ENCODE data around the gene GIGYF1.

GIGYF1 gene

DNA sequence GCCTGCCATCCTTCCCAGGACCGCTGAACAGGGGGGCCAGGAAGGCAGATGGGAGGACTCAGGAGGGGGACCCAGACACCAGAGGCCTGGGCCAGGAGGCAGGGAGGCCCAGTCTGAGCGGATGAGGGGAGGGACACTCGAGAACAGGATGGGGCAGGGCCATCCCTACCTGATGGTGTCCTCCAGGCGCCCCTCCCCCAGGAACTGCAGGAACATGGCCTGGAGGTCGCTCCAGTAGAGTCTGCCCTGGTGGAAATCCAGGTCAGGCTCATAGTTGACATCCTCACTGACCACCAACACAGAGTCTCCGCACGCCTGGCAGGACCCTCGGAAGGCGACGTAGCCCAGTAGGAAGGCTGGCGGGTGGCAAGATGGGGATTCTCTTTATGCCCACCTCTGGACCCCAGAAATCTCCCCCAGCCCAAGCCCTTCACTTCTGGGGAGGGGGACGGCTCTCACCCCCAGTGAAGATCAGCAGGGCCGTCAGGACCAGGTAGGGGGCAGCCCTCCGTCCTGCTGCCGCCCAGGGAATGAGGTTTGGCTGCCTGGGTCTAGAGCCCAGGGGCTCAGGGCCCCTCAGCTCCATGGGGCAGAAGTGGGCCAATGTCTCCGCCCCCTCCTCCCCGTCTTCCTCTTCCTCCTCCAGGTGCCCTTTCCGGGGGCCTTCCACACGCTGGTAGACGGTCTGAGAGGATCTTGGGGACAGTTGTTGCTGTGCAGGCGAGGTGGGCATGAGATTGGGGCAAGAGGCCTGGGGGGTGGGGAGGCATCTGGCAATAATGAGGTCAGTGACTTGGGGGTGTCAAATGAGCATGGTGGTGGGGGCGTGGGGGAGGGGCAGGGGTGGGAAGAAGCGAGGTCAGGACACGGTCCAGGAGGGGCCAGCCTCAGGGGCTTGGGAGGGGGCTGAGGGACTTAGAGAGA, 53.3 kb downstream of the GIGYF1 start:
- Histone ChIP-seq H2BK15ac (replicated peaks; ENCODE audit: low read depth) (no peak overlapping the region), H3K23ac (ENCODE audit: low read length) (peak overlapping the region; percentile 29), H3K79me2 (ENCODE audit: control insufficient read depth, insufficient read depth, low read length) (no peaks in the 10 kb centered on the region), H2AK5ac (ENCODE audit: low read length) (no peak overlapping the region), H3K9ac (ENCODE audit: low read length) (no peak overlapping the region), H3K56ac (ENCODE audit: low read length) (no peak overlapping the region), H3K4me2 (ENCODE audit: low read length) (no peak overlapping the region), H3K4me3 (ENCODE audit: low read length) (no peak overlapping the region), H2BK120ac (ENCODE audit: low read depth, low read length) (no peak overlapping the region), H3K27me3 (ENCODE audit: insufficient read depth, low read length, poor library complexity) (no peaks in the 10 kb centered on the region), H4K8ac (ENCODE audit: low read depth, low read length) (no peak overlapping the region), H3K79me1 (ENCODE audit: low read length) (no peaks in the 10 kb centered on the region), H3K18ac (ENCODE audit: low read length) (no peak overlapping the region), H4K5ac (ENCODE audit: low read length) (no peak overlapping the region), H3K27ac (ENCODE audit: low read depth, low read length) (no peak overlapping the region), H3K4me1 (ENCODE audit: control insufficient read depth, low read depth, low read length) (no peaks in the 10 kb centered on the region), H2BK5ac (ENCODE audit: low read length) (no peak overlapping the region), H3K4ac (ENCODE audit: low read depth, low read length) (no peak overlapping the region), H3K36me3 (ENCODE audit: control insufficient read depth, insufficient read depth, low read length) (no peaks in the 10 kb centered on the region)
- WGBS (ENCODE audit: extremely low coverage, insufficient coverage, low lambda C conversion rate), result no CpG with 5 or more reads among the region's 24 CpGs
- no peak for DNase-seq

DNA sequence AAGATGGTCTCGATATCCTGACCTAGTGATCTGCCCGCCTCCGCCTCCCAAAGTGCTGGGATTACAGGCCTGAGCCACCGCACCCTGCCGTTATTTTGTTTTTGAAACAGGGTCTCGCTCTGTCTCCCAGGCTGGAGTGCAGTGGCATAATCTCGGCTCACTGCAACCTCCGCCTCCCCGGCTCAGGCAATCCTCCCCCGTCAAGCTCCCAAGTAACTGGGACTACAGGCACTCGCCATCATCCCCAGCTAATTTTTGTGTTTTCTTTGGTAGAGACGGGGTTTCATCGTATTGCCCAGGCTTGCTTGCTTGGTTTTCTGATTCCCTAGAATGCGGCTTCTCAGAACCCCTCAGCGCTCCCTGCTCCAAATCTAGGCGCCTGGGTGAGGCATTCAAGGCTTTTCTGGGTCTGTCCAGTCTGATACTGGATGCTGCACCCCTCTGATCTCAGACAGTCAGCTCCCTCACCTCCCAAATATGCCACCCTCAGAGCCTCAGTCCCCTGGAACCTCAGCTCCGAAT, 54.0 kb downstream of the GIGYF1 start:
- Histone ChIP-seq H3K36me3 (ENCODE audit: control insufficient read depth, insufficient read depth, low read length) (no peaks in the 10 kb centered on the region), H3K4ac (ENCODE audit: low read depth, low read length) (no peak overlapping the region)
- no peak for DNase-seq

DNA sequence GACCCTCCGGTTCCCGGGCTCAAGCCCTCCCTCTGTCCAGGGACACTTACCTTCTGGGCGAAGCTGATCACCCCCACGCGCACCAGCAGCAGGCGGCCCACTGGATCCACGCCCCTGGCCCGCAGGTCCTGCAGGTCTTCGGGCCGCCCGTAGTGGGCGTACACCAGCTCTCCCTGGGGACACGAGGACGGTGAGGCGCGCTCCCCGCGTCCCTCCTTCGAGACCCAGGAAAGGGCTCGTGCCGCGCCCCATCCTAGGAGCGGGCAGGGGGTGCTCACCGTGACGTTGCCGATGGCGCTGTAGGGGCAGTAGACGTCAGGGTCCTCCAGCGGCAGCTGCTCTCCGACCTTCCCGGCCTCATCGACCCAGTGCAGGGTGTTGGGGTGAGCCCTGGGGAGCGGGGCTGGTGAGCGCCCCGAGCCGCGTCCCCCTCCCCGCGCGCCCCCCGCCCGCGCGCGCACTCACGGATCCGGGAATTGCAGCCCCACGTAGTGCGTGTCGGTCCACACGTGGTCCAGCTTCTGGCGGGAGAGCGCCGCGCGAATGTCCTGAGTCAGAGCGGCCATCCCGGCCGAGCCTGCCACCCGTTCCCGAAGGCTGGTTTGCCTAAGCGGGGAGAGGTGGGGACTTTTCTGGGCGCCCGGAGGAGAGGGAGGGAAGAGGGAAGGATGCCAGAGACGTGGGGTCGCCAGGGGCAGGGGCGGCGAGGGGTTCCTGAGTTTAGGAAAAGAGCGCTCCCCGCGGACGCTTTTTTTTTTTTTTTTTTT, 60.9 kb downstream of the GIGYF1 start:
- Histone ChIP-seq H3K9ac (ENCODE audit: low read length) (peak overlapping the region; percentile 83), H4K8ac (ENCODE audit: low read depth, low read length) (no peak overlapping the region), H3K79me1 (ENCODE audit: low read length) (no peaks in the 10 kb centered on the region), H3K27ac (ENCODE audit: low read depth, low read length) (no peak overlapping the region), H3K18ac (ENCODE audit: low read length) (peak overlapping the region; percentile 32), H2AK5ac (ENCODE audit: low read length) (no peak overlapping the region), H3K79me2 (ENCODE audit: control insufficient read depth, insufficient read depth, low read length) (no peaks in the 10 kb centered on the region), H3K4me1 (ENCODE audit: control insufficient read depth, low read depth, low read length) (no peaks in the 10 kb centered on the region), H3K36me3 (ENCODE audit: control insufficient read depth, insufficient read depth, low read length) (no peaks in the 10 kb centered on the region), H3K56ac (ENCODE audit: low read length) (peak overlapping the region; percentile 86), H3K4me3 (ENCODE audit: low read length) (peak overlapping the region; percentile 46), H3K27me3 (ENCODE audit: insufficient read depth, low read length, poor library complexity) (no peaks in the 10 kb centered on the region), H2BK5ac (ENCODE audit: low read length) (no peak overlapping the region), H4K5ac (ENCODE audit: low read length) (no peak overlapping the region), H3K4ac (ENCODE audit: low read depth, low read length) (peak overlapping the region; percentile 8), H2BK120ac (ENCODE audit: low read depth, low read length) (peak overlapping the region; percentile 15), H2BK15ac (replicated peaks; ENCODE audit: low read depth) (no peak overlapping the region), H3K23ac (ENCODE audit: low read length) (no peak overlapping the region), H3K4me2 (ENCODE audit: low read length) (peak overlapping the region; percentile 99)
- WGBS (ENCODE audit: extremely low coverage, insufficient coverage, low lambda C conversion rate), result no CpG with 5 or more reads among the region's 72 CpGs
- DNase-seq, result peak; percentile 40

More for the DNA sequence above, 54.0 kb downstream of the GIGYF1 start:
- no peak overlapping the region for H3K56ac ChIP-seq (ENCODE audit: low read length)
- H2AK5ac ChIP-seq (ENCODE audit: low read length), result no peak overlapping the region
- H3K4me1 ChIP-seq (ENCODE audit: control insufficient read depth, low read depth, low read length), result no peaks in the 10 kb centered on the region
- no peaks in the 10 kb centered on the region for H3K79me1 ChIP-seq (ENCODE audit: low read length)
- H3K9ac ChIP-seq (ENCODE audit: low read length), result no peak overlapping the region
- H2BK5ac ChIP-seq (ENCODE audit: low read length), result no peak overlapping the region
- no peak overlapping the region for H3K4me2 ChIP-seq (ENCODE audit: low read length)
- no peak overlapping the region for H2BK120ac ChIP-seq (ENCODE audit: low read depth, low read length)
- no peak overlapping the region for H3K23ac ChIP-seq (ENCODE audit: low read length)
- no peak overlapping the region for H3K18ac ChIP-seq (ENCODE audit: low read length)
- H3K27me3 ChIP-seq (ENCODE audit: insufficient read depth, low read length, poor library complexity), result no peaks in the 10 kb centered on the region
- no peak overlapping the region for H3K4me3 ChIP-seq (ENCODE audit: low read length)
- no peak overlapping the region for H2BK15ac ChIP-seq (replicated peaks; ENCODE audit: low read depth)
- H4K5ac ChIP-seq (ENCODE audit: low read length), result no peak overlapping the region
- no CpG with 5 or more reads among the region's 17 CpGs for WGBS (ENCODE audit: extremely low coverage, insufficient coverage, low lambda C conversion rate)
- no peak overlapping the region for H3K27ac ChIP-seq (ENCODE audit: low read depth, low read length)
- no peaks in the 10 kb centered on the region for H3K79me2 ChIP-seq (ENCODE audit: control insufficient read depth, insufficient read depth, low read length)
- no peak overlapping the region for H4K8ac ChIP-seq (ENCODE audit: low read depth, low read length)

DNA sequence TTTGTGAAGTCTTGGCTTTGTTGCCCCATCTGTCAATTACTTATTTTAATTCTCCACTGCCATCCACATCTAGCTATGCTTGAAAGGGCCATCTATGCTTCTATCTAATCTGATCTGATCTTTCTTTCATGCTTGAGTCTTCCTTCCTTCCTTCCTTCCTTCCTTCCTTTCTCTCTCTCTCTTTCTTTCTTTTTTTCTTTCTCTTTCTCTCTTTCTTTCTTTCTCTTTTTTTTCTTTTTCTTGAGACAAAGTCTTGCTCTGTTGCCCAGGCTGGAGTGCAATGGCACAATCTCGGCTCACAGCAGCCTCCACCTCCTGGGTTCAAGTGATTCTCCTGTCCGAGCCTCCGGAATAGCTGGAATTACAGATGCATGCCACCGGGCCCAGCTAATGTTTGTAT, 64.0 kb downstream of the GIGYF1 start:
- no peak overlapping the region for H3K4me2 ChIP-seq (ENCODE audit: low read length)
- H2BK120ac ChIP-seq (ENCODE audit: low read depth, low read length), result no peak overlapping the region
- H3K36me3 ChIP-seq (ENCODE audit: control insufficient read depth, insufficient read depth, low read length), result no peaks in the 10 kb centered on the region
- no peak overlapping the region for H3K4ac ChIP-seq (ENCODE audit: low read depth, low read length)
- no peaks in the 10 kb centered on the region for H3K79me1 ChIP-seq (ENCODE audit: low read length)
- no peak overlapping the region for H3K23ac ChIP-seq (ENCODE audit: low read length)
- H3K9ac ChIP-seq (ENCODE audit: low read length), result no peak overlapping the region
- H4K5ac ChIP-seq (ENCODE audit: low read length), result no peak overlapping the region
- no peak overlapping the region for H2BK5ac ChIP-seq (ENCODE audit: low read length)
- H3K79me2 ChIP-seq (ENCODE audit: control insufficient read depth, insufficient read depth, low read length), result no peaks in the 10 kb centered on the region
- no peak overlapping the region for H3K18ac ChIP-seq (ENCODE audit: low read length)
- no peak overlapping the region for H3K4me3 ChIP-seq (ENCODE audit: low read length)
- no peaks in the 10 kb centered on the region for H3K4me1 ChIP-seq (ENCODE audit: control insufficient read depth, low read depth, low read length)
- no peak overlapping the region for H3K56ac ChIP-seq (ENCODE audit: low read length)
- H2AK5ac ChIP-seq (ENCODE audit: low read length), result no peak overlapping the region
- no CpG with 5 or more reads among the region's 4 CpGs for WGBS (ENCODE audit: extremely low coverage, insufficient coverage, low lambda C conversion rate)
- no peak overlapping the region for H4K8ac ChIP-seq (ENCODE audit: low read depth, low read length)
- H3K27ac ChIP-seq (ENCODE audit: low read depth, low read length), result no peak overlapping the region
- no peaks in the 10 kb centered on the region for H3K27me3 ChIP-seq (ENCODE audit: insufficient read depth, low read length, poor library complexity)
- no peak overlapping the region for H2BK15ac ChIP-seq (replicated peaks; ENCODE audit: low read depth)
- DNase-seq, result no peak

All from mesendoderm (in vitro differentiated cells).